HEK293 (cell line): ENCODE measurements around the gene NEK6.

Source experiments
- BCL11A ChIP-seq: fragments of 450-650 bp; formaldehyde crosslinking; IDR thresholded peaks from 2 replicates; pipeline ENCODE4 v1.5.1; 2016; ENCODE audit warnings: low read depth, missing biosample characterization, missing genetic modification characterization
- FEZF1 ChIP-seq: fragments of 450-650 bp; formaldehyde crosslinking; IDR thresholded peaks from 2 replicates; pipeline ENCODE4 v1.5.1; 2016; ENCODE audit warnings: missing biosample characterization, missing genetic modification characterization
- SALL2 ChIP-seq: fragments of 450-650 bp; formaldehyde crosslinking; IDR thresholded peaks from 2 replicates; pipeline ENCODE4 v1.5.0; 2017; ENCODE audit warnings: missing biosample characterization, mild to moderate bottlenecking, missing genetic modification characterization, borderline replicate concordance
- YY1 ChIP-seq: fragments of 450-650 bp; formaldehyde crosslinking; IDR thresholded peaks from 2 replicates; pipeline ENCODE4 v1.5.1; 2018; ENCODE audit warnings: missing biosample characterization, missing genetic modification characterization
- ZNF274 ChIP-seq, 2 experiments: fragments of 200-500 bp in 1 of 2; fragments of 450-650 bp in 1 of 2; sonication (Bioruptor generic) in 1 of 2; formaldehyde crosslinking in 1 of 2; IDR thresholded peaks; 2 replicates each; pipeline versions ENCODE4 v1.5.1 to v1.6.1; 2014 to 2016; ENCODE audit warnings: borderline replicate concordance in 1 of 2, inconsistent platforms in 1 of 2, low read length in 1 of 2, missing biosample characterization in 1 of 2, missing genetic modification characterization in 1 of 2
- ZNF510 ChIP-seq: fragments of 450-650 bp; formaldehyde crosslinking; IDR thresholded peaks from 2 replicates; pipeline ENCODE4 v1.5.1; 2018; ENCODE audit warnings: mild to moderate bottlenecking, missing genetic modification characterization, missing biosample characterization; ENCODE audit not compliant: insufficient replicate concordance
- ZNF792 ChIP-seq: fragments of 450-650 bp; formaldehyde crosslinking; IDR thresholded peaks from 2 replicates; pipeline ENCODE4 v1.5.1; 2016; ENCODE audit warnings: missing biosample characterization, missing genetic modification characterization
- TF ChIP-seq, protein P1 (sequence below): fragments of 450-650 bp; formaldehyde crosslinking; IDR thresholded peaks from 2 replicates; pipeline ENCODE4 v1.5.1; 2016; ENCODE audit warnings: missing biosample characterization, missing genetic modification characterization
- TF ChIP-seq, protein P2 (sequence below): fragments of 450-650 bp; formaldehyde crosslinking; IDR thresholded peaks from 2 replicates; pipeline ENCODE4 v1.5.1; 2016; ENCODE audit warnings: missing biosample characterization, missing genetic modification characterization
- TF ChIP-seq, protein P3 (sequence below): fragments of 450-650 bp; formaldehyde crosslinking; IDR thresholded peaks from 2 replicates; pipeline ENCODE4 v1.5.1; 2016; ENCODE audit warnings: missing biosample characterization, missing genetic modification characterization
- TF ChIP-seq, protein P4 (sequence below): fragments of 450-650 bp; IDR thresholded peaks from 2 replicates; pipeline ENCODE4 v1.5.1; 2018; ENCODE audit warnings: missing biosample characterization, mild to moderate bottlenecking, missing genetic modification characterization
- TF ChIP-seq, protein P5 (sequence below): fragments of 450-650 bp; formaldehyde crosslinking; IDR thresholded peaks from 2 replicates; pipeline ENCODE4 v1.5.1; 2016; ENCODE audit warnings: missing biosample characterization, missing genetic modification characterization

DNA sequence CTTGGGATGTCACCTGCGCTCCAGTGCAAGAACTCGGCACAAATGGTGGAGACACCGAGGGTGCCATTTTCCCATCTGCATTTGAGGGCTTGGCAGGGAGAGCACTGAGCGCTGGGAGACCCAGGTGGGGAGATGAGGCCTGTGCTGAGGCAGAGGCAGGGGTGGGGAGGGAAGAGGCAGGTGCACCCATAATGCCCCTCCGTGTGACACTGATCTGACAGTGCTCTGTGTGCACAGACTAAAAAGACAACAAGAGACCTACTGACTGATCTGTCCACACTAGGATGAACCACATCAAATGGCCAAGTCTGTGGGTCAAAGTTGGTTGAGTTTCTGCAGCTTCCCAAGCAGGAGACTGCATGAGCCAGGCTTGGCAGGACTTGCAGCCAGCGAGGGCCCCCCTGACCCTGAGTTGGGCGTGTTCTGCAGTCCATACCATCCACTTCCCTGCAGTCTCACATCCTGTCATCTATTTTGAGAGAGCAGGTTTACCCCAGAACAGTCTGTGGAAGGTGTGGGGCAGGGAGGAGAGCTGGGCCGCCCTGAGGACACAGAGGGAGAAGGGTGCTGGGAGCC, 41.9 kb downstream of the NEK6 start:
- TF ChIP-seq ZNF274 (IDR thresholded peaks at IDR 0.05; ENCODE audit: low read length) (no peak), ZNF274 (tag by site-specific recombination; IDR thresholded peaks at IDR 0.05; ENCODE audit: borderline replicate concordance) (no peak), ZNF792 (tag by site-specific recombination) (no peak), SALL2 (tag by site-specific recombination) (no peak), YY1 (tag by site-specific recombination) (no peak), BCL11A (tag by site-specific recombination) (no peak), FEZF1 (tag by site-specific recombination) (no peak), ZNF510 (tag by site-specific recombination) (no peak)
- TF ChIP-seq, protein P1, sequence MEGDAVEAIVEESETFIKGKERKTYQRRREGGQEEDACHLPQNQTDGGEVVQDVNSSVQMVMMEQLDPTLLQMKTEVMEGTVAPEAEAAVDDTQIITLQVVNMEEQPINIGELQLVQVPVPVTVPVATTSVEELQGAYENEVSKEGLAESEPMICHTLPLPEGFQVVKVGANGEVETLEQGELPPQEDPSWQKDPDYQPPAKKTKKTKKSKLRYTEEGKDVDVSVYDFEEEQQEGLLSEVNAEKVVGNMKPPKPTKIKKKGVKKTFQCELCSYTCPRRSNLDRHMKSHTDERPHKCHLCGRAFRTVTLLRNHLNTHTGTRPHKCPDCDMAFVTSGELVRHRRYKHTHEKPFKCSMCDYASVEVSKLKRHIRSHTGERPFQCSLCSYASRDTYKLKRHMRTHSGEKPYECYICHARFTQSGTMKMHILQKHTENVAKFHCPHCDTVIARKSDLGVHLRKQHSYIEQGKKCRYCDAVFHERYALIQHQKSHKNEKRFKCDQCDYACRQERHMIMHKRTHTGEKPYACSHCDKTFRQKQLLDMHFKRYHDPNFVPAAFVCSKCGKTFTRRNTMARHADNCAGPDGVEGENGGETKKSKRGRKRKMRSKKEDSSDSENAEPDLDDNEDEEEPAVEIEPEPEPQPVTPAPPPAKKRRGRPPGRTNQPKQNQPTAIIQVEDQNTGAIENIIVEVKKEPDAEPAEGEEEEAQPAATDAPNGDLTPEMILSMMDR (tag by site-specific recombination) = no peak
- TF ChIP-seq, protein P2, sequence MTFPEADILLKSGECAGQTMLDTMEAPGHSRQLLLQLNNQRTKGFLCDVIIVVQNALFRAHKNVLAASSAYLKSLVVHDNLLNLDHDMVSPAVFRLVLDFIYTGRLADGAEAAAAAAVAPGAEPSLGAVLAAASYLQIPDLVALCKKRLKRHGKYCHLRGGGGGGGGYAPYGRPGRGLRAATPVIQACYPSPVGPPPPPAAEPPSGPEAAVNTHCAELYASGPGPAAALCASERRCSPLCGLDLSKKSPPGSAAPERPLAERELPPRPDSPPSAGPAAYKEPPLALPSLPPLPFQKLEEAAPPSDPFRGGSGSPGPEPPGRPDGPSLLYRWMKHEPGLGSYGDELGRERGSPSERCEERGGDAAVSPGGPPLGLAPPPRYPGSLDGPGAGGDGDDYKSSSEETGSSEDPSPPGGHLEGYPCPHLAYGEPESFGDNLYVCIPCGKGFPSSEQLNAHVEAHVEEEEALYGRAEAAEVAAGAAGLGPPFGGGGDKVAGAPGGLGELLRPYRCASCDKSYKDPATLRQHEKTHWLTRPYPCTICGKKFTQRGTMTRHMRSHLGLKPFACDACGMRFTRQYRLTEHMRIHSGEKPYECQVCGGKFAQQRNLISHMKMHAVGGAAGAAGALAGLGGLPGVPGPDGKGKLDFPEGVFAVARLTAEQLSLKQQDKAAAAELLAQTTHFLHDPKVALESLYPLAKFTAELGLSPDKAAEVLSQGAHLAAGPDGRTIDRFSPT (tag by site-specific recombination) = no peak
- TF ChIP-seq, protein P3, sequence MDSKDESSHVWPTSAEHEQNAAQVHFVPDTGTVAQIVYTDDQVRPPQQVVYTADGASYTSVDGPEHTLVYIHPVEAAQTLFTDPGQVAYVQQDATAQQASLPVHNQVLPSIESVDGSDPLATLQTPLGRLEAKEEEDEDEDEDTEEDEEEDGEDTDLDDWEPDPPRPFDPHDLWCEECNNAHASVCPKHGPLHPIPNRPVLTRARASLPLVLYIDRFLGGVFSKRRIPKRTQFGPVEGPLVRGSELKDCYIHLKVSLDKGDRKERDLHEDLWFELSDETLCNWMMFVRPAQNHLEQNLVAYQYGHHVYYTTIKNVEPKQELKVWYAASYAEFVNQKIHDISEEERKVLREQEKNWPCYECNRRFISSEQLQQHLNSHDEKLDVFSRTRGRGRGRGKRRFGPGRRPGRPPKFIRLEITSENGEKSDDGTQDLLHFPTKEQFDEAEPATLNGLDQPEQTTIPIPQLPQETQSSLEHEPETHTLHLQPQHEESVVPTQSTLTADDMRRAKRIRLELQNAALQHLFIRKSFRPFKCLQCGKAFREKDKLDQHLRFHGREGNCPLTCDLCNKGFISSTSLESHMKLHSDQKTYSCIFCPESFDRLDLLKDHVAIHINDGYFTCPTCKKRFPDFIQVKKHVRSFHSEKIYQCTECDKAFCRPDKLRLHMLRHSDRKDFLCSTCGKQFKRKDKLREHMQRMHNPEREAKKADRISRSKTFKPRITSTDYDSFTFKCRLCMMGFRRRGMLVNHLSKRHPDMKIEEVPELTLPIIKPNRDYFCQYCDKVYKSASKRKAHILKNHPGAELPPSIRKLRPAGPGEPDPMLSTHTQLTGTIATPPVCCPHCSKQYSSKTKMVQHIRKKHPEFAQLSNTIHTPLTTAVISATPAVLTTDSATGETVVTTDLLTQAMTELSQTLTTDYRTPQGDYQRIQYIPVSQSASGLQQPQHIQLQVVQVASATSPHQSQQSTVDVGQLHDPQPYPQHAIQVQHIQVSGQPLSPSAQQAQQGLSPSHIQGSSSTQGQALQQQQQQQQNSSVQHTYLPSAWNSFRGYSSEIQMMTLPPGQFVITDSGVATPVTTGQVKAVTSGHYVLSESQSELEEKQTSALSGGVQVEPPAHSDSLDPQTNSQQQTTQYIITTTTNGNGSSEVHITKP = no peak
- TF ChIP-seq, protein P4, sequence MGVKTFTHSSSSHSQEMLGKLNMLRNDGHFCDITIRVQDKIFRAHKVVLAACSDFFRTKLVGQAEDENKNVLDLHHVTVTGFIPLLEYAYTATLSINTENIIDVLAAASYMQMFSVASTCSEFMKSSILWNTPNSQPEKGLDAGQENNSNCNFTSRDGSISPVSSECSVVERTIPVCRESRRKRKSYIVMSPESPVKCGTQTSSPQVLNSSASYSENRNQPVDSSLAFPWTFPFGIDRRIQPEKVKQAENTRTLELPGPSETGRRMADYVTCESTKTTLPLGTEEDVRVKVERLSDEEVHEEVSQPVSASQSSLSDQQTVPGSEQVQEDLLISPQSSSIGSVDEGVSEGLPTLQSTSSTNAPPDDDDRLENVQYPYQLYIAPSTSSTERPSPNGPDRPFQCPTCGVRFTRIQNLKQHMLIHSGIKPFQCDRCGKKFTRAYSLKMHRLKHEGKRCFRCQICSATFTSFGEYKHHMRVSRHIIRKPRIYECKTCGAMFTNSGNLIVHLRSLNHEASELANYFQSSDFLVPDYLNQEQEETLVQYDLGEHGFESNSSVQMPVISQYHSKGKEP (tag by site-specific recombination) = no peak
- TF ChIP-seq, protein P5, sequence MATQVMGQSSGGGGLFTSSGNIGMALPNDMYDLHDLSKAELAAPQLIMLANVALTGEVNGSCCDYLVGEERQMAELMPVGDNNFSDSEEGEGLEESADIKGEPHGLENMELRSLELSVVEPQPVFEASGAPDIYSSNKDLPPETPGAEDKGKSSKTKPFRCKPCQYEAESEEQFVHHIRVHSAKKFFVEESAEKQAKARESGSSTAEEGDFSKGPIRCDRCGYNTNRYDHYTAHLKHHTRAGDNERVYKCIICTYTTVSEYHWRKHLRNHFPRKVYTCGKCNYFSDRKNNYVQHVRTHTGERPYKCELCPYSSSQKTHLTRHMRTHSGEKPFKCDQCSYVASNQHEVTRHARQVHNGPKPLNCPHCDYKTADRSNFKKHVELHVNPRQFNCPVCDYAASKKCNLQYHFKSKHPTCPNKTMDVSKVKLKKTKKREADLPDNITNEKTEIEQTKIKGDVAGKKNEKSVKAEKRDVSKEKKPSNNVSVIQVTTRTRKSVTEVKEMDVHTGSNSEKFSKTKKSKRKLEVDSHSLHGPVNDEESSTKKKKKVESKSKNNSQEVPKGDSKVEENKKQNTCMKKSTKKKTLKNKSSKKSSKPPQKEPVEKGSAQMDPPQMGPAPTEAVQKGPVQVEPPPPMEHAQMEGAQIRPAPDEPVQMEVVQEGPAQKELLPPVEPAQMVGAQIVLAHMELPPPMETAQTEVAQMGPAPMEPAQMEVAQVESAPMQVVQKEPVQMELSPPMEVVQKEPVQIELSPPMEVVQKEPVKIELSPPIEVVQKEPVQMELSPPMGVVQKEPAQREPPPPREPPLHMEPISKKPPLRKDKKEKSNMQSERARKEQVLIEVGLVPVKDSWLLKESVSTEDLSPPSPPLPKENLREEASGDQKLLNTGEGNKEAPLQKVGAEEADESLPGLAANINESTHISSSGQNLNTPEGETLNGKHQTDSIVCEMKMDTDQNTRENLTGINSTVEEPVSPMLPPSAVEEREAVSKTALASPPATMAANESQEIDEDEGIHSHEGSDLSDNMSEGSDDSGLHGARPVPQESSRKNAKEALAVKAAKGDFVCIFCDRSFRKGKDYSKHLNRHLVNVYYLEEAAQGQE (tag by site-specific recombination) = no peak
